Subcutaneous adipose tissue (tissue), 4 donors: ENCODE results near the gene LPIN2. TPM values are rescaled to one million over a fixed set of nuclear protein-coding genes. Genes with fewer than 3 reads are reported as not detected.

Experiments
- CTCF ChIP-seq: fragments of 450-650 bp; IDR thresholded peaks from one replicate; pipeline ENCODE4 v1.5.1; 2016; ENCODE audit warnings: low read depth, mild to moderate bottlenecking, control low read depth, antibody characterized with exemption, moderate library complexity
- total RNA-seq, 4 donors: library from RNA; depleted of rRNA; stranded (reverse); fragments of >200 nt; gene quantifications; one replicate each; pipeline ENCODE4 v1.1.0, GENCODE V29; 2016

The LPIN2 gene
- total RNA-seq, 4 donors from 2014 or later: 23.8 to 33.3 (median 29.1) TPM

DNA sequence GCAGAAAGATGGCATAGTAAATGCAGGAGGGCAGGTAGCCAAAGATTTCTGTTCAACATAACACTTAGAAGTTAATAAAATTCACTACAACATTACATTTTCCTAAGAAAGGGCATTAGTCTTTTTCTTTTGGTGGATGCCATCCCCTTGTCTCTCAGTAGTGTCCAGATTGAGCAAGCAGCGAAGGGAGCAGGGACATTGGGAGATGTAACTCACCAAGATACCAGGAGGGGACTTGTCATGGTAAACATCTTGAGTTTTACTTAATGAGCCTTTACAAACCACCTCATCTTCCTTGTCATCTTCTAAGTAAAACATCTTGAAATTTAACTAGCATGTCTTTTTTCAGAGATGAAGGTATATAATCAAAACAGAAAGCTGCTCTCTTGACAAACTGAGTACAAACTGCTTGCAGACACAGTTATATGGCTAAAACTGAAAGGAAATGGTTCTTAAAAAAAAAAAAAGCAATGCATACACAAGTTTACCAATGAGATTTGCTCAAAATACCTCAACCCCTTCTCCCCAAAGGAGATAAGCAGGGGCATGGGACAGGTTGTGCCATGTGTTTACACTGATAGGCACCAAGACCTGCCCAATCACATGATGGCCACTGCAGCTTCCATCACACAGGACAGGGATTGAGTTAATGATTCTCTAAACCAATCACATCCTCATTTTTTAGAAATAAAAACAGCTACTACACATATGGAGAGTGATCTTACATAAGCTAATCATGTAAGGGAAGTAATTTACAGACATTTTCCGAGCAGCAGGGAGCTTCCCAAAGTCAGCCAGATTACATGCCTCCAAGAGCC lies 30.3 kb downstream of the LPIN2 start:
- no peak for TF ChIP-seq CTCF

- TF ChIP-seq CTCF: no peak
Measured at GRCh38 chr18:2982022-2982421, 30.9 kb downstream of the LPIN2 start.

DNA sequence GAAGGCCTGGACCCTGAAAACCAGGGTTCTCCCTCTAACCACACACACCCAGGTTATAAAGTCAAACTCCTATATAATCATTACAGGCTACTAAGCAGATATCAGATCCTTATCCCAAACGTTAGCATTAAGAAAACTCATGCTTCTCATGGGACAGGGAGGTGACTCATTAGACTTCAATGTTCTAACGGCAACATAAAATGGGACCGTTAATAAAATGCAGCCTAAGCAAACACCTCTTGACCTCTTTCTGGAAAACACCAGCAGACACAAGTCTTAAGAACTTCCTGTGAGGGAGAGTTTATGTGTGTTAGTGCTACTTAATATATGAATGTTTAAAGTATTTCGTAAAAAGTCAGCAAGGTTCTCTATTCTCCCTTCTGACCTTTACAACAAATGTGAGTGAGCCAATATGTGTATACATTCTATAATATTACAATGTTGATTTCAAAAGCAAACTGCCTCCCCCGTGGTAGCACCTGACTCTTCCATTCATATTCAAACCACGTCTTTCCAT lies 31.7 kb downstream of the LPIN2 start:
- TF ChIP-seq CTCF: no peak

- TF ChIP-seq CTCF: no peak
Measured at GRCh38 chr18:2979871-2980790, 32.8 kb downstream of the LPIN2 start.

GRCh38 chr18:2979129-2979528 lies 33.8 kb downstream of the LPIN2 start:
- TF ChIP-seq CTCF: no peak

DNA sequence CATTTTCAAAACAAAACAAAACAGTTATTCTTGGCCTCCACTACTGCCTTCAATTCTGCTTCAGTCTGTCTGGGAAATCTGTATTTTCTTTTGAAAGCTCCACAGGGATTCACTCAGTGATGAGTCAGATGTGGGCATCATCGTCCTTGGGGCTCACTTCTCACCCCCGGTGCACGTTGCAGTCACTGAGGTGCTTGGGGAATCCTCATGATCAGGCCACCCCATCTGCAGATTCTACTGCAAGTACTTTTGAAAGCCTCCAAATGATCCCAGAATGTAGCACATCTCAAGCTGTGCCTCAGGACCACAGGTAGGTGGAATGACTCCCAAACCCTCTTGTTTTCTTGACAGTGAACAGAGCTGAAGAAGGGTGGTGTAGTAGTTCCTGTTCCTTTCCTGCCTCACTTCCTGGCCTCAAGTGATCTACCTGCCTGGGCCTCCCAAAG lies 34.3 kb downstream of the LPIN2 start:
- no peak for TF ChIP-seq CTCF

DNA sequence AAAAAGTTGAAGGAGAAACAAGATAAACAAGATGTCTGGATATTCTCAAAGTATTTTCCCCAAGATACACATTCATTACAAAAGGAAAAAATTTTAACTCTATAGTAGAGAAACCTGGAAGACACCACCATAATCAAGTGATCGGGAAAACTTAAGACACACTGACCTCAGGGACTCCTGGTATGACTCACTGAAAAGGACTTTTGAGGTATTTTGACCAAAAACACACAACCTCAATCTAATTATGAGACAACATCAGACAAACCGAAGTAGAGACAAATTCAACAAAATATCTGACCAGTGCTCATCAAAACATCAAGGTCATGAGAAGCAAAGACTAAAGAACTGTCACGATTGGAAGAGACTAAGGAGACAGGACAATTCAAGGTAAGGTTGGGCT lies 34.7 kb downstream of the LPIN2 start:
- TF ChIP-seq CTCF: no peak
